Eye (tissue), 1 donor: Measurements from ENCODE around the gene SLC30A1.

ENCODE experiments used
- DNase-seq: peaks from one replicate; pipeline ENCODE4 v3.0.0-alpha.2; 2015

Gene SLC30A1

DNA sequence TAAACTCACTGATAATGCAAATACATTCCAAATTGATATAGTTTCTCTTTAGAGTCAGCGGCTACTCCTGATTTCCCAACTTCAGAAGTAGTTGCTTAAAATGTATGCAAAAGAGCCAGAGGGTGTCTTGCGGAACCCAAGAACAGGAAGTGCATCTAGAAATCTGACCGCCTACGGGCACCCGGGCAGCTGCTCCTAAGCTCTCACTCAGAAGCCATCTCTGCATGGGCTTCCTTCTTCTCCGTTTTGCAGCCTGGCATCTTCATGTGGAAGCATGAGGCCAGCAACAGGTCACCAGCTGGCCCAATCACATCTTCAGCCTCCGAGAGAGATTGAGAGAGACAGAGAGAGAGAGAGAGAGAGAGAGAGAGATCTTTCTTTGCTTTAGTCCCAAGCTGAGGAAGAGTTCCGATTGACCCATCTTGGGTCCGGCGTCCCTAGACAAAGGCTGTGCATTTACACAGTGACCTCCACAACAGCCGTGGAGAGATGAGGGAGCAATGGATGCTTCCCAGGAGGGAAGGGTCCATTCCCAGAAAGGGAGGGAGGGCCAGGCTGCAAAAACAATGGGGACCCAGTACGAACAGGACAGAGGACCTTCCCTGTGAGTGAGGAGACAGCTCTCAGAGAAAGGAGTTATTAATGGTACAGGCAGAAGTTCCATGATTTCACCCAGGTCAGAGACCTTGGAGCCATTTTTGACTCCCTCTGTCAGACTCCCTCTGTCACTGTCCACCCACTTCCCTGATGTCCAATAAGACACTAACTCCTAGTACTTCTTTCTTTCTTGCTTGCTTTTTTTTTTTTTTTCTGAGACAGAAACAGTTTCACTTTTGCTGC, 28.2 kb upstream of the SLC30A1 start:
- no peak for DNase-seq

DNA sequence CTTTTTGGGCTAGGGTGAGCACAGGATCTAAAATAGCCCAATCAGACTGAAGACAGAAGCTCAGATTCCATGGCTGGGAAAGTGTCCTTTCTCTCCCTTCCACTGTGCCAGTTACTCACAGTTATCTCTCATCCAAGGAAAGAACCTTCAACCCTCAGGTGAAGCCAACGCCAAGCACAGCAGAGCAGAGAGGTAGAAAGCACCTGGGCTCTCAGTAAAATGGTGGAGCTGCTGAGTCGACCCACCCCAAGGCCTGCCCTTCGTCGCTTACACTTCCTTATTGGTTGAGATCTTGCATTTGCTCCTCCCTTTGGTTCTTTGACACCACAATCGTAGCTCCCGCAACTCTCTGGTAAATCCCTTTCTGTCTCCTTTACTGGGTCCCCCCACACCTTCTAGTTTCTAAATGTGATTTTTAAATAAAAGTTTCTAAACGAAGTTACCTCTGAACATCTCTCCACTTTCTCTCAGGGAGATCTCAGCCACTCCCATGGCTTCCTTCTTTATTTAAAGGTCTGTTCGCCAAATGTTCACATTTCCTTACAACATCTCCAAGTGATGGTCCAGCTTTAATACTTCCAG, 27.5 kb upstream of the SLC30A1 start:
- DNase-seq: no peak

DNA sequence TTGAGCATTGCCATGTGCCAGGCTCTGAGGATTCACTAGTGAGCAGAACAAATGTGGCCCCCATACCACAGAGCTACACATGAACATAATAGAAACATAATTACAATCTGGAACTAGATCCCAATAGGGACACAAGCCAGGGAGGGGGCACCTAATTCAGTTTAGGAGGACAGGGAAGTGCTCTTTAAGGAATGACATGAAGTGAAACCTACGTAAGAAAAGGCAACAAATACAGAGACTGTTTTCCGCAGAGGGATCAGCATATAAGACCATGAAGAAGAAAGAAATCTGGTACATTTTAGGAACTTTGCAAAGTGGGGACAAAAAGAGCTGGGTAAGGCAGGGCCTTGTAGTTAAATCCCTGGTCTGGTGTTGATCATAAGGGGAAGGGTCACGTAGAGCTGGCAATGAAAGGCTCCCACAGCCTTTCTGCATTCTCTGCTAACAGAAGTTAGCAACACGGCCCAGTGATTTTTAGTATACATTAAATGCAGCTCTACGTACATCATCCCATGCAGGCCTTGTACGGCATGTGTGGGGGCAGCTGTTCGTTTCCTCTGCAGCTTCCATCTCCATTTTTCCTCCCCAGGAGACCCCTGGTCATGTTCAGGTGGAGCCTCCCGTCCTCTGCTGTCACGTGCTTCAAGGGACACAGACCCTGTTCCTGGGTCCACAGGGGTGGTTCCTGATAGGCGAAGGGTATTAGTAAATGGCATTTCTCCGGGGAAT, 26.8 kb upstream of the SLC30A1 start:
- DNase-seq: no peak

DNA sequence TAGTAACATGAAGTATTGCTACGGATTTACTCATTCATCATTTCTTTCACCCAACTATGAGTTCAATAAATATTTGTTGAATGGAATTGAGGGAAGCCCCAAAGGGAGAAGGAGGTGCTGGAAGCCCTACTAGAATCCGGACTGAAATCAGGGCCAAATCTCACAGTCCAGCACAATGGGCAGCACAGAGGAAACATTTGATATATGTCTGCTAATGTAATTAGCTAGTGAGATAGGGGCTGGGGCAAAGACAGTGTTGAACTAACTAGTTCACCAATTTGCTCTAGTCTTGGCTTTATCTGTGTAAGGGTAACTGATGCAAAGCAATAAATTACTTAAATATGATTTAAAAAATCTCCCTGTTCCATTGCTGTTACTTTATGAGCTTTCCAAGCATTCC, 26.1 kb upstream of the SLC30A1 start:
- DNase-seq: no peak

DNA sequence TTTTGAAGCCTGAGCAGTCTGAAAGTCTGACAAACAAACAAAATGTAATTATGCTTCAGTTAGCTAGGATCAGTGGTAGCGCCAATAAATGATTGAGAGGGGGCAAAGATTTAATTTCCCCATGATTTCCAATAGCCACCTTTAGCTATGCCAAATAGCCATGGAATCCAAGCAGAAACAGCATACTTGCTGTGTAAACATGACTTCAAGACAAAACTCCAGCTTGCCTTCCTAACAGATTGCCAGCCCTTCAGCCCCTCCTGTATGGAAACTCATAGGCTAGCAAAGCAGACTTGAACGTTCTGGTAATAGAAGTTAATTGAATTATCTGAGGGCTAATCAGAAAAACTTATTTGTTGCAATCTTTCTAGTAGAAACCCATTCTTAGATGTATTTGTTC, 25.6 kb upstream of the SLC30A1 start:
- no peak for DNase-seq

DNA sequence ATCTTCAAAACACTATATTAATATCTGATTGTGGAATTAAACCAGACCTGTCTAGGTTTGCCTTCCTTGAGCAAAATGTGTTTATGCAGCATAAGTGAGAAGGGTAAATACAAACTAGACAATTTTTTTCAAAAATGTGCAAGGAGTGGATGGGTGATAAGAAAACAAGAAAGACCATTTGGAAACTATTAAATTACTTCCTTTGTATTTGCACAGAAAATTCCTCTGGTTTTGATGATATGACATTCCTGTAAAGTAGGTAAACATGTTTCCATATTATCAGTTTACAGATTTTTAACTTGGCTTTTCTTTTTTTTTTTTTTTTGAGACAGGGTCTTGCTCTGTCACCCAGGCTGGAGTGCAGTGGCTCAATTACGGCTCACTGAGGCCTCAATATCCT, 24.8 kb upstream of the SLC30A1 start:
- no peak for DNase-seq

DNA sequence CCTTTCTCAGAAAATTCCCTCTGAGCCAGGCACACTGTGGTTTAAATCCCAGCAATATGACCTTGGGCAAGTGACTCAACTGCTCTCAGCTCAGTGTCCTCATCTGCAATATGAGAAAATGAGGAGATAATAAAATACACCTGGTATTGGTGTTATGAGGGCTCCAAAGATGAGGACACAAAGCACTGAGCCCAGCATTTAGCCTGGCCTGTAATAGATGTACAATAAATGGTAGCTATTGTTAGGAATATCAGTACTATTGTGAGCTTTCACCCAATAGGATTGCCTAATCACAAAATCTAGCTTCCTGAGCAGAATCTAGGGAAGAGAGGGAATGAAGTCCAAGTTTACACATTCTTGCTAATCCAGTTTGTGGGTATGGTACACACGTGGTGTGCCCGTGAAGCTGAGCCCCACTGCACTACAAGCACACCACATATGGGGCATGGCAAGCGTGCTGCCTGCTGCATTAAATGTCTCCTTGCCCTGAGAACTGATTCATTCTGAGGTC, 24.3 kb upstream of the SLC30A1 start:
- DNase-seq: no peak

DNA sequence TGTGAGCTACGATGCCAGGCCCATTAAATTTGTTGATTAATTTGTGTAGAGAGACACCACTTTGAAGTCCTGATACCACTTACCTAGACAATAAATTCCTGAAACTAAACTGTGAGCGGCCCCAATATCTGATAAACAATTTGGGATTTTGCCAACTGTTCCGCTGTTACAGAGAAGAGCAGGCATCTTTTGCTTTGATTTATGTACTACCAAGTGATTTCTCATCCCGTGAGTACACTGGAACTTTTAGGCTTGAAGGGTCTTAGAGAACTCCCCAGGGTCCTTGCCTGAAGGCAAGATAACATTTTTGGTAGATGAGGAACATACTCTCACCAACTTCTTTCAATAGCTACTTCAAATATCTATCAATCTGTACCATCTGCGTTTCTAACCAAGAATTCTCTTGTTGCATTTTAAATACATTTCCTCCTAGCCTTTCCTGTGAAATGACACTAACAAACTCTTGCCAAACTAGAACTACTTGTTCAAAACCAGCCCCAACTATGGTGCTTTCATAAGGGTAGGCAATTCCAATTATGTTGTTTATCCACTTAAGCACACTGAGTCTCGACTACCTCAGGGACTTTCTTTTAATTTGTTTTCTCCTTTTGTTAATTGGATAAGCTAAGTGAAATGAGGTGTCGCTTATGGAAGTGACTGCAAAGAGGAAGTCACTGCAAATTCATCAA, 23.2 kb upstream of the SLC30A1 start:
- DNase-seq: no peak

- DNase-seq: no peak
These were observed 22.2 kb upstream of the SLC30A1 start for GRCh38 chr1:211601159-211601558.

GRCh38 chr1:211599250-211599649, 20.3 kb upstream of the SLC30A1 start:
- DNase-seq: no peak

DNA sequence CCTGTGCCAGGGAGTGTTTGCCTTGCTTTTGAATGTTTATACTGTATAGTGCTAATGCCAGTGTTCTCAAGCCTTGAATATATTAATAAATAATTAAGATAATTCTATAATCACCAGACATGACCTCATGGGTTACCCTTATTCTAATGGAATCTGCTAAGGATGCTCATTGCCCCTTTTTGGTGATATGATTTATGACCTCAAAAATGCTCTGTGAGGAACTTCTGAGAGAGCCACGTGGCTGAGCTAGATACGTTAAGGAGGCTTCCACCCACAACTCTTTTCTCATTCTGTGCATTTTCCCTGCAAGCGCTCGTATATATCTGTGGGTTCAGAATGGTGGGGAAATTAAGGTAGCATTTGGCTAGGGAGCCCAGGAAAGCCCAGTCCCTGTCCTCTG, 19.6 kb upstream of the SLC30A1 start:
- no peak for DNase-seq

DNA sequence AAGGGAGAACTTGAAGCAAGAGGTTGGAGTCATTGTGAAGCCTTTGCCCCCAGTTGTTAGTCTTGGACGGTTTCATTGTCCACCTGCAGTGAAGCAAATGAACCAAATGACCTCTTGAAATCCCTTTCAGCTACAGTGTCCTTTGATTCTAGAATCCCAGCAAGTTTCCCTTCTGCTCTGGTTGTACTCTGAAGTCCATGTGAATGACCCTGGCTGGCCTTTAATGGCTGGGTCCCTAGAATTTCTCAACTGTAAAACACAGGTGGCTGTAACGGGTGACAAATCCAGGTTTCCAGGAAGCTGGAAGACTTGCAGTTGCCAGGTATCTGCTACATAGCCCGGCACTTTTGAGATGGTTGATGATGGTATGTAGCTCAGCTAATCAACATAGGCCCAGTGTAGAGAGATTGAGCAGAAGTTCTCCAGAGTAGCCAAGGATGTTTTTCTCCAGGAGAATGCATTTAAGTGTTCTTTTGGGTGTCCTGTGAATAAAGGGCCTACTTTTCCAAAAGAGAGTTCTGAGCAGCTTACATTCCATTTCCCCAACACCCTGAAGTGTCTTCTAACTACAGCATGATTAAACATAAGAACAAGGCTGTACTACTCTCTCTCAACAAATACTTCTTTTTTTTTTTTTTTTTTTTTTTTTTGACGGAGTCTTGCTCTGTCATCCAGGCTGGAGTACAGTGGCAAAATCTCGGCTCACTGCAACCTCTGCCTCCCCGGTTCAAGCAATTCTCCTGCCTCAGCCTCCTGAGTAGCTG, 17.6 kb upstream of the SLC30A1 start:
- DNase-seq: no peak

GRCh38 chr1:211595419-211595818, 16.5 kb upstream of the SLC30A1 start:
- no peak for DNase-seq

DNA sequence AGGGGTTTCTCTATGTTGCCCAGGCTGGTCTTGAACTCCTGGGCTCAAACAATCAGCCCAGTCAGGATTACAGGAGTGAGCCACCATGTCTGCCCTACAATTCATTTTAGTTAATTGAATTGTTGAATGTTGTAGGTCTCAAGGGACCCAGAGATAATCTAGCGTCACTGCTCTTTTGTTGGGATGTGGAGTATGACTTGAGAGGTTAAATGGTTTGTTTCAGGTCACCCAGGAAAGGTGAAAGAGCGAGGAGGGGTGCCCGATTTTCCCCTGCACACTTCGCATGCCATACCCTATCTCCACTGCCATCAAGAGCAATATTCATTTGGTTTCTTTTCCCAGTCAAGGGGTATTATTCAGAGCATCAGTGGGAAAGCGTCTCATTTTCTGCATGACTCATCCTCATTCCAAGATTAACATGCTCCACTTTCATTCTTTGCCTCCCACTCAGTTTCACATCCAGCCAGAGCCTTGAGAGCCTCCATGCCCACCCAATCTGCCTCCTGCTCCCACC, 13.1 kb upstream of the SLC30A1 start:
- DNase-seq: no peak

DNA sequence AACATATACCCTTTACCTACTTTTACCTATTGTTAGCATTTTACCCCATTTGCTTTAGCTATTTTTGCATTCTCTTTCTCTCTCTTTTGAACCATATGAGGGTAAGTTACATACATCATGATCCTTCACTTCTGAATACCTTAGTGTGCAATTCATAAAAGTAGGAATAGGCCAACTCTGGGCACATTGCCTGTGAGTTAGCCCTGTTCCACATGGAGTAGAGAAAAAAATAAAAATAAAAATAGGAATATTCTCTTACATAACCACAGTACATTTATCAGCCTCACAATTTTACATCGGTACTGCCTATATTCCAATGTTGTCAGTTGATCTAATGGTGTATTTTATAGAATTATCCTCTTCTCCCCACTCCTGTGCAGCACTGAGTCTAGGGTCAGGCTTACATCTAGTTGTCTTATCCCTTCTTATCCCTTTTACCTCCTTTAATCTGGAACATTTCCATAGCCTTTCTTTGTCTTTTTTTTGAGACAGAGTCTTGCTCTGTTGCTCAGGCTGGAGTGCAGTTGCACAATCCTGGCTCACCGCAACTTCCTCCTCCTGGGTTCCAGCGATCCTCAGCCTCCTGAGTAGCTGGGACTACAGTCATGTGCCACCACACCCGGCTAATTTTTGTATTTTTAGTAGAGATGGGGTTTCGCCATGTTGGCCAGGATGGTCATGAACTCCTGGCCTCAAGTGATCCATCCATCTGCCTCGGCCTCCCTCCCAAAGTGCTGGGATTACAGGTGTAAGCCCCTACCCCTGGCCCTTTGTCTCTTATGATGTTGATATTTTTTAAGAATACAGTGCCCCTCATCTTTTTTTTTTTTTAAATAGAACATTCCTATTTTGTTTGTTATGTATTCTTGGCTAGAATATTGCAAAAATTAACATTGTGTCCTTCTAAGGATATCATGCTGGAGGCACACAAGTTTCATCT, 11.1 kb upstream of the SLC30A1 start:
- DNase-seq: no peak

GRCh38 chr1:211588711-211589110, 9.8 kb upstream of the SLC30A1 start:
- no peak for DNase-seq

GRCh38 chr1:211587123-211587522, 8.2 kb upstream of the SLC30A1 start:
- DNase-seq: no peak

DNA sequence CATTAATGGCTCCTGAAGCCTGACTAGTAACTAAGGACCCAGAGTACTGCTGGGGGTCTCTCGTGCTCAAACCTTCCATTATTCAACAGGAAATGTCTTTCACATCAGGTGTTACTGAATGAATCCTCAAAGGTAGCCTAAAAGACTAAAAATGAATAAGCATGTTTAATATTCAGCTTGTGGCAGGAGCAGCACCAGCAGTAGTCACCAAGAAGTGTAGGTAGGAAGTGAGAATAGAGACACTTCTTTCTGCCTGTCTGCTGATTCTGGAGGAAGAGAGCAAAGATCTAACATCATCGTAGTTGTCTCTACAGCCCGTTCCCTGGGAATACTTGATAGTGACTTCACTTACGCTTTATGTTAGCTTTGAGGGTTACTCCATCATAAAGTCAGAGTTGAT, 7.6 kb upstream of the SLC30A1 start:
- DNase-seq: no peak

- DNase-seq: no peak
These were observed 4.3 kb upstream of the SLC30A1 start for GRCh38 chr1:211583011-211583992.

GRCh38 chr1:211581526-211581925, 2.6 kb upstream of the SLC30A1 start:
- no peak for DNase-seq
